CD14-positive monocyte (primary cell): ENCODE data around the gene ADAMTS15. TPM values are rescaled to one million over a fixed set of nuclear protein-coding genes. Genes with fewer than 3 reads are reported as not detected.

Experiments
- DNase-seq, 3 donors: peaks; one replicate each; pipeline ENCODE4 v3.0.0-alpha.2; 2011 to 2022
- H2AFZ ChIP-seq: 2 replicates; pipeline ENCODE4 v1.6.0; 2012; ENCODE audit warnings: mild to moderate bottlenecking, low read depth, low read length, inconsistent platforms; ENCODE audit not compliant: insufficient read depth, poor library complexity, severe bottlenecking
- H3K27ac ChIP-seq, 2 donors: 1 replicate in 1 of 2; 2 replicates in 1 of 2; pipeline ENCODE4 v1.5.1; 2012 to 2013; ENCODE audit warnings: low read length in 2 of 2, control low read depth in 1 of 2, inconsistent platforms in 1 of 2, low read depth in 1 of 2, mild to moderate bottlenecking in 1 of 2
- H3K27me3 ChIP-seq, 2 donors: one replicate each; pipeline versions ENCODE4 v1.6.0 to v1.6.1; 2011 to 2013; ENCODE audit warnings: low read length in 2 of 2; ENCODE audit not compliant: control insufficient read depth in 2 of 2, insufficient read depth in 2 of 2
- H3K36me3 ChIP-seq, 2 donors: replicated peaks in 1 of 2; 1 replicate in 1 of 2; 2 replicates in 1 of 2; pipeline versions ENCODE4 v1.5.1 to v1.6.1; 2012 to 2013; ENCODE audit warnings: low read length in 2 of 2, control low read depth in 1 of 2, inconsistent platforms in 1 of 2, mild to moderate bottlenecking in 1 of 2; ENCODE audit not compliant: insufficient read depth in 2 of 2, control insufficient read depth in 1 of 2
- H3K4me1 ChIP-seq, 2 donors: 1 replicate in 1 of 2; 2 replicates in 1 of 2; pipeline versions ENCODE4 v1.5.1 to v1.6.1; 2012 to 2013; ENCODE audit warnings: low read length in 2 of 2, control low read depth in 1 of 2, inconsistent platforms in 1 of 2, mild to moderate bottlenecking in 1 of 2, moderate library complexity in 1 of 2; ENCODE audit not compliant: insufficient read depth in 2 of 2, control insufficient read depth in 1 of 2
- H3K4me2 ChIP-seq: replicated peaks from 2 replicates; pipeline ENCODE3; 2012; ENCODE audit warnings: low read length, moderate library complexity, mild to moderate bottlenecking; ENCODE audit not compliant: poor library complexity, severe bottlenecking; ENCODE audit errors: extremely low read depth
- H3K4me3 ChIP-seq, 3 experiments: fragments of 200-600 bp in 1 of 3; sonication (generic) in 1 of 3; replicated peaks in 1 of 3; 1 replicate in 2 of 3; 2 replicates in 1 of 3; pipeline ENCODE4 v1.5.1; 2011 to 2013; ENCODE audit warnings: low read length in 3 of 3, mild to moderate bottlenecking in 3 of 3, control low read depth in 2 of 3, low read depth in 2 of 3, inconsistent platforms in 1 of 3, moderate library complexity in 1 of 3
- H3K79me2 ChIP-seq: 2 replicates; pipeline ENCODE4 v1.6.0; 2012; ENCODE audit warnings: mild to moderate bottlenecking, control low read depth, inconsistent platforms, low read length, moderate library complexity; ENCODE audit not compliant: insufficient read depth
- H3K9ac ChIP-seq: 2 replicates; pipeline ENCODE4 v1.6.0; 2017; ENCODE audit warnings: low read length, mild to moderate bottlenecking; ENCODE audit not compliant: insufficient read depth, poor library complexity, severe bottlenecking
- H3K9me3 ChIP-seq, 2 donors: replicated peaks in 1 of 2; 1 replicate in 1 of 2; 2 replicates in 1 of 2; pipeline versions ENCODE4 v1.5.1 to v1.6.1; 2012 to 2013; ENCODE audit warnings: low read length in 2 of 2, control low read depth in 1 of 2; ENCODE audit not compliant: control insufficient read depth in 1 of 2, insufficient read depth in 1 of 2
- H4K20me1 ChIP-seq: 2 replicates; pipeline ENCODE4 v1.6.0; 2012; ENCODE audit warnings: mild to moderate bottlenecking, low read length, control low read depth, moderate library complexity; ENCODE audit not compliant: insufficient read depth
- H3K27ac Mint-ChIP-seq, 7 donors: one replicate each; pipeline ENCODE4 v1.8.0; 2020; ENCODE audit warnings: mild to moderate bottlenecking in 7 of 7, mixed read lengths in 7 of 7, moderate library complexity in 6 of 7, inconsistent platforms in 2 of 7
- H3K27me3 Mint-ChIP-seq, 3 donors: one replicate each; pipeline ENCODE4 v1.8.0; 2021 to 2022; ENCODE audit warnings: low read depth in 3 of 3, mild to moderate bottlenecking in 3 of 3, mixed read lengths in 3 of 3, moderate library complexity in 3 of 3, inconsistent platforms in 1 of 3
- H3K36me3 Mint-ChIP-seq, 2 donors: one replicate each; pipeline ENCODE4 v1.8.0; 2020; ENCODE audit warnings: mixed read lengths in 2 of 2, inconsistent platforms in 1 of 2, mild to moderate bottlenecking in 1 of 2
- H3K4me1 Mint-ChIP-seq: one replicate; pipeline ENCODE4 v1.8.0; 2020; ENCODE audit warnings: mild to moderate bottlenecking, mixed read lengths
- H3K4me3 Mint-ChIP-seq, 2 donors: one replicate each; pipeline ENCODE4 v1.8.0; 2020; ENCODE audit warnings: mild to moderate bottlenecking in 2 of 2, mixed read lengths in 2 of 2, moderate library complexity in 1 of 2
- H3K9me3 Mint-ChIP-seq, 7 donors: one replicate each; pipeline ENCODE4 v1.8.0; 2020 to 2022; ENCODE audit warnings: mixed read lengths in 7 of 7, mild to moderate bottlenecking in 6 of 7, moderate library complexity in 6 of 7, inconsistent platforms in 2 of 7
- CTCF ChIP-seq: fragments of 200-600 bp; IDR thresholded peaks from one replicate; pipeline ENCODE4 v1.8.0; 2022; ENCODE audit warnings: antibody characterized with exemption, mild to moderate bottlenecking
- WGBS: methylation state at CpG from one replicate; pipeline ENCODE4 v1.1.5; 2013; ENCODE audit warnings: missing lambda C conversion rate; ENCODE audit not compliant: insufficient coverage; 5-methylcytosine and 5-hydroxymethylcytosine counted together
- intact Hi-C, 2 donors: fragments of 100-400 bp; cut with micrococcal nuclease; formaldehyde crosslinking; loops; one replicate each; pipeline versions ENCODE4 v1.15.0 to v1.15.1; 2023
- polyA plus RNA-seq, 3 donors: library from polyadenylated mRNA; depleted of rRNA in 1 of 3; unstranded in 2 of 3; stranded (reverse) in 1 of 3; fragments of 300-500 nt in 2 of 3; fragments of >200 nt in 1 of 3; fragmentation: Illumina TruSeq in 2 of 3; gene quantifications; 1 replicate in 2 of 3; 2 replicates in 1 of 3; pipeline ENCODE4 v1.2.3, GENCODE V29; 2012 to 2021

ADAMTS15 gene
- polyA plus RNA-seq, 3 donors: not detected

- intact Hi-C loops: no loop called here
These were observed 67.5 kb downstream of the ADAMTS15 start for GRCh38 chr11:130515829-130516553.

More at GRCh38 chr11:130515829-130516553, 67.5 kb downstream of the ADAMTS15 start:
- no peak overlapping the region for H2AFZ ChIP-seq
- Mint-ChIP-seq H3K9me3 (peaks cover 4 to 9% (median 6%) of the 10 kb centered on the region in 7 donors), H3K4me1 (no peaks in the 10 kb centered on the region), H3K27ac (no peak overlapping the region), H3K36me3 (no peaks in the 10 kb centered on the region), H3K4me3 (no peak overlapping the region), H3K27me3 (peaks cover 2 to 6% (median 3%) of the 10 kb centered on the region in 3 donors)
- no peak for DNase-seq
- H3K4me3 ChIP-seq: no peak overlapping the region
- H3K79me2 ChIP-seq: no peaks in the 10 kb centered on the region
- TF ChIP-seq CTCF: no peak
- no peaks in the 10 kb centered on the region for H3K36me3 ChIP-seq
- H3K9ac ChIP-seq: no peak overlapping the region
- H3K9me3 ChIP-seq: peaks cover 0 to 13% of the 10 kb centered on the region in 2 donors
- H3K27me3 ChIP-seq: no peaks in the 10 kb centered on the region
- no peak overlapping the region for H3K4me2 ChIP-seq
- H3K4me1 ChIP-seq: no peaks in the 10 kb centered on the region
- WGBS: 84% methylated on average over 2 of the region's 4 CpGs
- H3K27ac ChIP-seq: no peak overlapping the region
- H4K20me1 ChIP-seq: no peaks in the 10 kb centered on the region
